Measurements from ENCODE around the gene GPRC5D. TPM values are rescaled to one million over a fixed set of nuclear protein-coding genes. Genes with fewer than 3 reads are reported as not detected.

Gene GPRC5D
- total RNA-seq (not detected), polyA plus RNA-seq (0.13 TPM)

GRCh38 chr12:12952036-12952435 is at the start of gene GPRC5D:
TSS of gene GPRC5D (minus strand) at chr12:12952170. CDS start at chr12:12950384, 1,786 bp downstream.
- no peak within 1 kb of the TSS for H3K4me3 ChIP-seq (ENCODE audit: low read depth, low read length)
- no peak within 1 kb of the TSS for H3K27ac ChIP-seq (ENCODE audit: low read depth)
- 94% methylated on average over 6 of the region's 6 CpGs for WGBS
- no peaks in the 10 kb centered on the region for H3K36me3 ChIP-seq (ENCODE audit: insufficient read depth)
- no peaks in the 10 kb centered on the region for H3K4me1 ChIP-seq (ENCODE audit: insufficient read depth)
- DNase-seq (ENCODE audit: extremely low spot score) = no peak

GRCh38 chr12:13001775-13002040 is 49.7 kb upstream of the GPRC5D start:
- Histone ChIP-seq H3K27ac (ENCODE audit: low read depth) (peak overlapping the region; percentile 90), H3K4me3 (ENCODE audit: low read depth, low read length) (peak overlapping the region; percentile 68), H3K4me1 (ENCODE audit: insufficient read depth) (peaks cover 4% of the 10 kb centered on the region), H3K36me3 (ENCODE audit: insufficient read depth) (no peaks in the 10 kb centered on the region)
- WGBS = 47% methylated on average over 16 of the region's 16 CpGs
- no peak for DNase-seq (ENCODE audit: extremely low spot score)

- peak overlapping the region; percentile 90 for H3K27ac ChIP-seq (ENCODE audit: low read depth)
- no peaks in the 10 kb centered on the region for H3K36me3 ChIP-seq (ENCODE audit: insufficient read depth)
- DNase-seq (ENCODE audit: extremely low spot score) = no peak
- H3K4me1 ChIP-seq (ENCODE audit: insufficient read depth) = peaks cover 4% of the 10 kb centered on the region
- peak overlapping the region; percentile 68 for H3K4me3 ChIP-seq (ENCODE audit: low read depth, low read length)
- under 1% methylated on average over 82 of the region's 82 CpGs for WGBS
Observed at GRCh38 chr12:13000925-13001774, 49.2 kb upstream of the GPRC5D start.

GRCh38 chr12:13000616-13000924 is 48.6 kb upstream of the GPRC5D start:
- Histone ChIP-seq H3K4me1 (ENCODE audit: insufficient read depth) (peaks cover 4% of the 10 kb centered on the region), H3K4me3 (ENCODE audit: low read depth, low read length) (peak overlapping the region; percentile 68), H3K36me3 (ENCODE audit: insufficient read depth) (no peaks in the 10 kb centered on the region), H3K27ac (ENCODE audit: low read depth) (peak overlapping the region; percentile 90)
- no peak for DNase-seq (ENCODE audit: extremely low spot score)
- WGBS = under 1% methylated on average over 16 of the region's 16 CpGs

- H3K4me3 ChIP-seq (ENCODE audit: low read depth, low read length) = peak within 1 kb of the TSS; percentile 75
- peak within 1 kb of the TSS; percentile 90 for H3K27ac ChIP-seq (ENCODE audit: low read depth)
- peaks cover 4% of the 10 kb centered on the region for H3K4me1 ChIP-seq (ENCODE audit: insufficient read depth)
- no peaks in the 10 kb centered on the region for H3K36me3 ChIP-seq (ENCODE audit: insufficient read depth)
- under 1% methylated on average over 69 of the region's 69 CpGs for WGBS
- DNase-seq (ENCODE audit: extremely low spot score) = peak; percentile 82
Observed at GRCh38 chr12:12999959-13000615, 48.1 kb upstream of the GPRC5D start, which contains the start of gene HEBP1. TSS of gene HEBP1 (minus strand) at chr12:13000265. CDS start at chr12:13000114, 151 bp downstream.

- no peaks in the 10 kb centered on the region for H3K36me3 ChIP-seq (ENCODE audit: insufficient read depth)
- no peak overlapping the region for H3K27ac ChIP-seq (ENCODE audit: low read depth)
- WGBS = 29% methylated on average over 22 of the region's 22 CpGs
- peaks cover 4% of the 10 kb centered on the region for H3K4me1 ChIP-seq (ENCODE audit: insufficient read depth)
- peak overlapping the region; percentile 75 for H3K4me3 ChIP-seq (ENCODE audit: low read depth, low read length)
- DNase-seq (ENCODE audit: extremely low spot score) = no peak
Observed at GRCh38 chr12:12999271-12999958, 47.4 kb upstream of the GPRC5D start.

- H3K4me1 ChIP-seq (ENCODE audit: insufficient read depth) = peaks cover 4% of the 10 kb centered on the region
- 89% methylated on average over 4 of the region's 4 CpGs for WGBS
- DNase-seq (ENCODE audit: extremely low spot score) = no peak
- H3K36me3 ChIP-seq (ENCODE audit: insufficient read depth) = no peaks in the 10 kb centered on the region
- no peak overlapping the region for H3K27ac ChIP-seq (ENCODE audit: low read depth)
- H3K4me3 ChIP-seq (ENCODE audit: low read depth, low read length) = no peak overlapping the region
Observed at GRCh38 chr12:12998248-12998647, 46.3 kb upstream of the GPRC5D start.

- no peak for DNase-seq (ENCODE audit: extremely low spot score)
- Histone ChIP-seq H3K4me1 (ENCODE audit: insufficient read depth) (peaks cover 4% of the 10 kb centered on the region), H3K36me3 (ENCODE audit: insufficient read depth) (no peaks in the 10 kb centered on the region), H3K27ac (ENCODE audit: low read depth) (no peak overlapping the region), H3K4me3 (ENCODE audit: low read depth, low read length) (no peak overlapping the region)
- WGBS = 65% methylated on average over 2 of the region's 2 CpGs
Observed at GRCh38 chr12:12997734-12998133, 45.8 kb upstream of the GPRC5D start.

GRCh38 chr12:12997156-12997555 is 45.2 kb upstream of the GPRC5D start:
- H3K4me3 ChIP-seq (ENCODE audit: low read depth, low read length) = no peak overlapping the region
- WGBS = 61% methylated on average over 3 of the region's 3 CpGs
- H3K27ac ChIP-seq (ENCODE audit: low read depth) = no peak overlapping the region
- no peaks in the 10 kb centered on the region for H3K36me3 ChIP-seq (ENCODE audit: insufficient read depth)
- peaks cover 4% of the 10 kb centered on the region for H3K4me1 ChIP-seq (ENCODE audit: insufficient read depth)
- DNase-seq (ENCODE audit: extremely low spot score) = no peak

GRCh38 chr12:12996209-12996608 is 44.2 kb upstream of the GPRC5D start:
- Histone ChIP-seq H3K27ac (ENCODE audit: low read depth) (no peak overlapping the region), H3K36me3 (ENCODE audit: insufficient read depth) (no peaks in the 10 kb centered on the region), H3K4me1 (ENCODE audit: insufficient read depth) (peaks cover 4% of the 10 kb centered on the region), H3K4me3 (ENCODE audit: low read depth, low read length) (no peak overlapping the region)
- no peak for DNase-seq (ENCODE audit: extremely low spot score)
- WGBS = 69% methylated on average over 3 of the region's 3 CpGs

GRCh38 chr12:12995088-12995487 is 43.1 kb upstream of the GPRC5D start:
- Histone ChIP-seq H3K27ac (ENCODE audit: low read depth) (no peak overlapping the region), H3K4me3 (ENCODE audit: low read depth, low read length) (no peak overlapping the region), H3K4me1 (ENCODE audit: insufficient read depth) (peaks cover 4% of the 10 kb centered on the region), H3K36me3 (ENCODE audit: insufficient read depth) (no peaks in the 10 kb centered on the region)
- DNase-seq (ENCODE audit: extremely low spot score) = no peak
- 95% methylated on average over 3 of the region's 3 CpGs for WGBS

GRCh38 chr12:12993367-12993766 is 41.4 kb upstream of the GPRC5D start:
- no peak overlapping the region for H3K27ac ChIP-seq (ENCODE audit: low read depth)
- peaks cover 1% of the 10 kb centered on the region for H3K4me1 ChIP-seq (ENCODE audit: insufficient read depth)
- no peak overlapping the region for H3K4me3 ChIP-seq (ENCODE audit: low read depth, low read length)

GRCh38 chr12:12992418-12993130 is 40.6 kb upstream of the GPRC5D start:
- DNase-seq (ENCODE audit: extremely low spot score) = no peak
- H3K36me3 ChIP-seq (ENCODE audit: insufficient read depth) = peaks cover 6% of the 10 kb centered on the region
- no peaks in the 10 kb centered on the region for H3K4me1 ChIP-seq (ENCODE audit: insufficient read depth)
- WGBS = 58% methylated on average over 8 of the region's 8 CpGs
- H3K27ac ChIP-seq (ENCODE audit: low read depth) = no peak overlapping the region
- H3K4me3 ChIP-seq (ENCODE audit: low read depth, low read length) = no peak overlapping the region

More at GRCh38 chr12:12993367-12993766, 41.4 kb upstream of the GPRC5D start:
- H3K36me3 ChIP-seq (ENCODE audit: insufficient read depth) = peaks cover 6% of the 10 kb centered on the region
- WGBS = 98% methylated on average over 4 of the region's 4 CpGs
- DNase-seq (ENCODE audit: extremely low spot score) = no peak
